22Rv1 (cell line): ENCODE data around the gene SPOCK1.

Source experiments
- ZFX ChIP-seq: fragments of 450-650 bp; IDR thresholded peaks from 2 replicates; pipeline ENCODE4 v1.6.1; 2017; ENCODE audit warnings: antibody characterized with exemption, borderline replicate concordance
- TF ChIP-seq, protein P1 (sequence below): fragments of 450-650 bp; IDR thresholded peaks from 2 replicates; pipeline ENCODE4 v1.5.1; 2017; ENCODE audit warnings: mild to moderate bottlenecking

DNA sequence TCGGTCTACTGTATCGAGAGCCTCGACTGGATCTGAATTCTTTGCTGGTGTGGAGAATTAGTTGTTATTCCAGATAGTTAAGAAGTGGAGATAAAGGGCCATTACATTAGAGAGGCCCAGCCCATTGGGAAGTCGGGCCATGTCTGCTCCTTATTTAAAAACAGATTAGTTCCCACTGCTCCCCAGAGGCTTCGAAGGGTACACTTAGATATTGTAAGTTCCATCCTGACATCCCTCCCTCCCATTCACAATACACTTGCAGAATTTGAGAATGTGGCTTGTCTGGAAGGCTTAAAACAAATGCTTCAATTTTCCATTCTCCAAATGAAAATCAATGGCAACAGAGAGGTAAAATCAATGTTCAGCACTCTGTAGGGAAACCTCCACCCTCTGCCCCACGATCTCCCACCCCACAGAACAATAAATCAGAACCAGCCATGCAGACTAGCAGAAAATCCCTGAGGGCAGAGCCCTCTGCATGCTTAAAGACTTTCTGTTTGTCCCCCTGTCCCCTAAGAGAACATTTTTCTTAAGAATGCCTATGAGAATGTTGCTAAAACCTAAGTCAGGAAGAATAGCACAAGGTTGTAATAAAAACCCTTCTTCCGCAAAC is 364.1 kb downstream of the SPOCK1 start:
- TF ChIP-seq, protein P1, sequence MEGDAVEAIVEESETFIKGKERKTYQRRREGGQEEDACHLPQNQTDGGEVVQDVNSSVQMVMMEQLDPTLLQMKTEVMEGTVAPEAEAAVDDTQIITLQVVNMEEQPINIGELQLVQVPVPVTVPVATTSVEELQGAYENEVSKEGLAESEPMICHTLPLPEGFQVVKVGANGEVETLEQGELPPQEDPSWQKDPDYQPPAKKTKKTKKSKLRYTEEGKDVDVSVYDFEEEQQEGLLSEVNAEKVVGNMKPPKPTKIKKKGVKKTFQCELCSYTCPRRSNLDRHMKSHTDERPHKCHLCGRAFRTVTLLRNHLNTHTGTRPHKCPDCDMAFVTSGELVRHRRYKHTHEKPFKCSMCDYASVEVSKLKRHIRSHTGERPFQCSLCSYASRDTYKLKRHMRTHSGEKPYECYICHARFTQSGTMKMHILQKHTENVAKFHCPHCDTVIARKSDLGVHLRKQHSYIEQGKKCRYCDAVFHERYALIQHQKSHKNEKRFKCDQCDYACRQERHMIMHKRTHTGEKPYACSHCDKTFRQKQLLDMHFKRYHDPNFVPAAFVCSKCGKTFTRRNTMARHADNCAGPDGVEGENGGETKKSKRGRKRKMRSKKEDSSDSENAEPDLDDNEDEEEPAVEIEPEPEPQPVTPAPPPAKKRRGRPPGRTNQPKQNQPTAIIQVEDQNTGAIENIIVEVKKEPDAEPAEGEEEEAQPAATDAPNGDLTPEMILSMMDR, result no peak
- TF ChIP-seq ZFX, result no peak
